MM.1S (cell line): Measurements from ENCODE around the gene PRR18.

Experiments
- EZH2 ChIP-seq: fragments of 300-600 bp; sonication (generic); optimal IDR thresholded peaks from 2 replicates; pipeline ENCODE3; 2017; ENCODE audit warnings: low read depth, mild to moderate bottlenecking, antibody characterized with exemption, low read length, mixed read lengths
- TF ChIP-seq, protein P1 (sequence below): fragments of 300-600 bp; sonication (generic); IDR thresholded peaks from 2 replicates; pipeline ENCODE4 v1.5.1; 2016; ENCODE audit warnings: antibody characterized with exemption, low read length, mixed read lengths

DNA sequence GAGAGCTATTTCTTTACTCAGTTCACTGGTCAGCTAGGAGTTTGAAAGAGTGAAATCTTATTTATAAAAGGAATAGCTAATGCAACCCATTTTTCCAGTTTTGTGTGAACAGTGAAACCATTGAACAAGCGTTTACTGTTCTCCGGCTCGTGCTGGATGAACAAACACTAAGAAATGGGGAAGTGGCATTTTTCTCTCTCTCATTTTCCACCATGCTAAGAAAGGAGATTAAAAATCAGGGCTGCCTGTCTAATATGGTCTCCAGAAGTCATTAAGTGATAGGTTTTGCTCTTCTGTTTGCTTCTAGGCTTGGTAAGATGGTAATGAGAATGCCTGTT lies 34.9 kb upstream of the PRR18 start:
- TF ChIP-seq, protein P1, sequence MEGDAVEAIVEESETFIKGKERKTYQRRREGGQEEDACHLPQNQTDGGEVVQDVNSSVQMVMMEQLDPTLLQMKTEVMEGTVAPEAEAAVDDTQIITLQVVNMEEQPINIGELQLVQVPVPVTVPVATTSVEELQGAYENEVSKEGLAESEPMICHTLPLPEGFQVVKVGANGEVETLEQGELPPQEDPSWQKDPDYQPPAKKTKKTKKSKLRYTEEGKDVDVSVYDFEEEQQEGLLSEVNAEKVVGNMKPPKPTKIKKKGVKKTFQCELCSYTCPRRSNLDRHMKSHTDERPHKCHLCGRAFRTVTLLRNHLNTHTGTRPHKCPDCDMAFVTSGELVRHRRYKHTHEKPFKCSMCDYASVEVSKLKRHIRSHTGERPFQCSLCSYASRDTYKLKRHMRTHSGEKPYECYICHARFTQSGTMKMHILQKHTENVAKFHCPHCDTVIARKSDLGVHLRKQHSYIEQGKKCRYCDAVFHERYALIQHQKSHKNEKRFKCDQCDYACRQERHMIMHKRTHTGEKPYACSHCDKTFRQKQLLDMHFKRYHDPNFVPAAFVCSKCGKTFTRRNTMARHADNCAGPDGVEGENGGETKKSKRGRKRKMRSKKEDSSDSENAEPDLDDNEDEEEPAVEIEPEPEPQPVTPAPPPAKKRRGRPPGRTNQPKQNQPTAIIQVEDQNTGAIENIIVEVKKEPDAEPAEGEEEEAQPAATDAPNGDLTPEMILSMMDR: no peak
- TF ChIP-seq EZH2: no peak
